HCT116 (cell line): ENCODE results near the gene SIRPB2. TPM values are rescaled to one million over a fixed set of nuclear protein-coding genes. Genes with fewer than 3 reads are reported as not detected.

Source experiments
- ATAC-seq: fragments of 200-7000 bp; cut with Tn5 transposase; 2 replicates; pipeline ENCODE4 v1.9.1; 2020; ENCODE audit warnings: mild to moderate bottlenecking, moderate library complexity
- BruUV-seq: library from RNA; stranded (reverse); fragments of 400-500 nt; replicated peaks from 2 replicates; lab custom pipeline; 2021; lab: Mats Ljungman, UMichigan
- CTCF ChIA-PET: fragments of 300-600 bp; sonication (Branson Sonifier 250); formaldehyde crosslinking; loops from one replicate; lab custom pipeline; 2021; ENCODE audit warnings: antibody characterized with exemption; lab: Charles Lee
- POLR2A ChIA-PET: fragments of 300-600, 350-600 bp; sonication (Branson Sonifier 250); formaldehyde crosslinking; loops from one replicate; lab custom pipeline; 2021; ENCODE audit warnings: antibody characterized with exemption; lab: Charles Lee
- RAD21 ChIA-PET, 2 experiments: fragments of 300-600 bp; sonication (Branson Sonifier 250); formaldehyde crosslinking; loops; one replicate each; lab custom pipeline; 2023; ENCODE audit warnings: low total read pairs in 2 of 2; ENCODE audit not compliant: uncharacterized antibody in 2 of 2, unreplicated experiment in 2 of 2, low non-redundant PET in 1 of 2; lab: Charles Lee
- DNase-seq: peaks from one replicate; pipeline ENCODE4 v3.0.0-alpha.2; 2010; ENCODE audit warnings: low read depth, low spot score
- H2AFZ ChIP-seq: fragments of 200-600 bp; shearing (Covaris generic), sonication (generic); 2 replicates; pipeline ENCODE4 v1.6.1; 2017; ENCODE audit warnings: low read depth, mixed run types, mixed read lengths, antibody characterized with exemption, low read length; ENCODE audit not compliant: poor library complexity, severe bottlenecking
- H3K27ac ChIP-seq: 2 replicates; pipeline ENCODE4 v1.5.1; 2012; ENCODE audit warnings: low read depth, low read length
- H3K27me3 ChIP-seq: fragments of 200-600 bp; sonication (generic); 2 replicates; pipeline ENCODE4 v1.6.1; 2016; ENCODE audit warnings: mixed run types, low read length, mixed read lengths; ENCODE audit not compliant: insufficient read depth
- H3K36me3 ChIP-seq, 2 experiments: fragments of 200-500 bp in 1 of 2; fragments of 200-600 bp in 1 of 2; sonication (Bioruptor generic) in 1 of 2; sonication (generic) in 1 of 2; 2 replicates each; pipeline versions ENCODE4 v1.5.1 to v1.6.1; 2014 to 2016; ENCODE audit warnings: low read length in 2 of 2, inconsistent platforms in 1 of 2, mixed read lengths in 1 of 2, mixed run types in 1 of 2; ENCODE audit not compliant: insufficient read depth in 2 of 2, control insufficient read depth in 1 of 2
- H3K4me1 ChIP-seq, 2 experiments: fragments of 200-600 bp in 1 of 2; sonication (generic) in 1 of 2; 2 replicates each; pipeline versions ENCODE4 v1.5.1 to v1.6.1; 2012 to 2017; ENCODE audit warnings: low read length in 2 of 2, inconsistent platforms in 1 of 2, mild to moderate bottlenecking in 1 of 2, mixed read lengths in 1 of 2, mixed run types in 1 of 2, moderate library complexity in 1 of 2; ENCODE audit not compliant: insufficient read depth in 2 of 2, control insufficient read depth in 1 of 2
- H3K4me2 ChIP-seq: fragments of 200-600 bp; sonication (generic); 2 replicates; pipeline ENCODE4 v1.6.1; 2017; ENCODE audit warnings: mixed run types, low read length, mixed read lengths
- H3K4me3 ChIP-seq, 2 experiments: fragments of 200-600 bp in 1 of 2; sonication (generic) in 1 of 2; replicated peaks in 1 of 2; 2 replicates each; pipeline ENCODE4 v1.5.1; 2011 to 2016; ENCODE audit warnings: low read length in 2 of 2, control low read depth in 1 of 2, low read depth in 1 of 2, mild to moderate bottlenecking in 1 of 2, mixed read lengths in 1 of 2, mixed run types in 1 of 2
- H3K79me2 ChIP-seq: fragments of 200-600 bp; sonication (generic); 2 replicates; pipeline ENCODE4 v1.6.1; 2017; ENCODE audit warnings: mild to moderate bottlenecking, mixed run types, low read length, moderate library complexity, mixed read lengths; ENCODE audit not compliant: insufficient read depth
- H3K9ac ChIP-seq: fragments of 200-600 bp; sonication (generic); 2 replicates; pipeline ENCODE4 v1.6.1; 2016; ENCODE audit warnings: low read length, mixed read lengths
- H3K9me2 ChIP-seq: fragments of 200-600 bp; sonication (generic), shearing (Covaris generic); 2 replicates; pipeline ENCODE4 v1.6.1; 2017; ENCODE audit warnings: mixed run types, mild to moderate bottlenecking, moderate library complexity; ENCODE audit not compliant: insufficient read depth
- H3K9me3 ChIP-seq, 2 experiments: fragments of 200-500 bp in 1 of 2; fragments of 200-600 bp in 1 of 2; sonication (Bioruptor generic) in 1 of 2; sonication (generic) in 1 of 2; 2 replicates each; pipeline ENCODE4 v1.6.1; 2014 to 2017; ENCODE audit warnings: low read length in 2 of 2, mixed read lengths in 2 of 2, inconsistent platforms in 1 of 2, low read depth in 1 of 2, mild to moderate bottlenecking in 1 of 2, mixed run types in 1 of 2, moderate library complexity in 1 of 2; ENCODE audit not compliant: control insufficient read depth in 1 of 2, insufficient read depth in 1 of 2
- H4K20me1 ChIP-seq: fragments of 200-600 bp; sonication (generic), shearing (Covaris generic); 2 replicates; pipeline ENCODE4 v1.6.1; 2017; ENCODE audit warnings: mixed run types, mild to moderate bottlenecking, moderate library complexity; ENCODE audit not compliant: insufficient read depth
- CBX3 ChIP-seq: IDR thresholded peaks from 2 replicates; pipeline ENCODE4 v1.6.1; 2012; ENCODE audit warnings: low read depth
- EGR1 ChIP-seq: IDR thresholded peaks from 2 replicates; pipeline ENCODE4 v1.6.1; 2012; ENCODE audit warnings: low read depth
- ELF1 ChIP-seq: IDR thresholded peaks from 2 replicates; pipeline ENCODE4 v1.6.1; 2012; ENCODE audit warnings: low read depth, borderline replicate concordance
- EZH2 ChIP-seq: fragments of 200-600 bp; sonication (generic); IDR thresholded peaks from 2 replicates; pipeline ENCODE4 v1.6.1; 2017; ENCODE audit warnings: antibody characterized with exemption, mixed run types
- FOSL1 ChIP-seq: IDR thresholded peaks from 2 replicates; pipeline ENCODE4 v1.6.1; 2012; ENCODE audit warnings: low read depth
- JUND ChIP-seq: IDR thresholded peaks from 2 replicates; pipeline ENCODE4 v1.6.1; 2012
- POLR2AphosphoS5 ChIP-seq: IDR thresholded peaks from 2 replicates; pipeline ENCODE4 v1.6.1; 2011; ENCODE audit warnings: mild to moderate bottlenecking, low read depth, low read length, moderate library complexity
- RAD21 ChIP-seq: IDR thresholded peaks from 2 replicates; pipeline ENCODE4 v1.6.1; 2012; ENCODE audit warnings: low read depth, mild to moderate bottlenecking
- SRF ChIP-seq: IDR thresholded peaks from 2 replicates; pipeline ENCODE4 v1.6.1; 2012; ENCODE audit warnings: low read depth
- TCF7L2 ChIP-seq: IDR thresholded peaks from 2 replicates; pipeline ENCODE4 v1.7.0; 2011; ENCODE audit warnings: borderline replicate concordance, inconsistent platforms; ENCODE audit not compliant: insufficient read depth, insufficient read length; ENCODE audit errors: extremely low read depth
- YY1 ChIP-seq: IDR thresholded peaks from 2 replicates; pipeline ENCODE4 v1.6.1; 2011; ENCODE audit warnings: low read length, low read depth, moderate library complexity, mild to moderate bottlenecking; ENCODE audit not compliant: insufficient replicate concordance; ENCODE audit errors: extremely low read depth
- intact Hi-C: fragments of 100-400 bp; cut with micrococcal nuclease; formaldehyde crosslinking; loops from 2 replicates; pipeline ENCODE4 v1.10.0; 2022
- total RNA-seq: library from RNA; stranded (reverse); gene quantifications from one replicate; pipeline ENCODE4 v1.2.1, GENCODE V29; 2021; ENCODE audit not compliant: unreplicated experiment
- TF ChIP-seq, protein P1 (sequence below): IDR thresholded peaks from 2 replicates; pipeline ENCODE4 v1.6.1; 2012; ENCODE audit warnings: low read depth
- TF ChIP-seq, protein P2 (sequence below), 3 experiments: fragments of 200-600 bp in 1 of 3; sonication (generic) in 1 of 3; IDR thresholded peaks in 2 of 3; conservative IDR thresholded peaks in 1 of 3; 2 replicates each; pipeline ENCODE4 v1.5.1; 2012 to 2017; ENCODE audit warnings: low read depth in 2 of 3, low read length in 2 of 3, antibody characterized with exemption in 1 of 3, borderline replicate concordance in 1 of 3, control low read depth in 1 of 3, mild to moderate bottlenecking in 1 of 3, mixed read lengths in 1 of 3, mixed run types in 1 of 3, moderate library complexity in 1 of 3; ENCODE audit not compliant: insufficient read depth in 1 of 3
- TF ChIP-seq, protein P3 (sequence below): IDR thresholded peaks from 2 replicates; pipeline ENCODE4 v1.6.1; 2012
- TF ChIP-seq, protein P4 (sequence below): IDR thresholded peaks from 2 replicates; pipeline ENCODE4 v1.6.1; 2012

Gene SIRPB2
- total RNA-seq, 1 experiment from 2014 or later: not detected

DNA sequence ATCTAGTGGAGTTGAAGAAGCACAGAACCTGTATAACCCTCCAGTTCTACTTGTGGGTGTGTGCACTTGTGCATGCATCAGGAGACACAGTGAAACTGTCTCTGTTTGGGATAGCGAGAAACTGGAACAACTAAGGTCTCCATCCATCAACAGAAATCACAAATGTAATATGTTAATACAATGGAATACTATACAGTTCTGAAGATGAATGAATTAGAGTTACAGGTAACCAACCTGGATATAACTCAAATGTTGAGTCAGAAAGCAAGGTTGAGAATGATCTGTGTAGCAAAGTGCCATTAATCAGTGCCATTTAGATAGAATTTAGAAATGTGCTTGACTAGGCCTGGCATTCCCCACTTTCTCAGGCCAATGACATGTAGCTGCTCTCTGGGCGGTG lies 20.0 kb downstream of the SIRPB2 start (continued):
- TF ChIP-seq, protein P1, sequence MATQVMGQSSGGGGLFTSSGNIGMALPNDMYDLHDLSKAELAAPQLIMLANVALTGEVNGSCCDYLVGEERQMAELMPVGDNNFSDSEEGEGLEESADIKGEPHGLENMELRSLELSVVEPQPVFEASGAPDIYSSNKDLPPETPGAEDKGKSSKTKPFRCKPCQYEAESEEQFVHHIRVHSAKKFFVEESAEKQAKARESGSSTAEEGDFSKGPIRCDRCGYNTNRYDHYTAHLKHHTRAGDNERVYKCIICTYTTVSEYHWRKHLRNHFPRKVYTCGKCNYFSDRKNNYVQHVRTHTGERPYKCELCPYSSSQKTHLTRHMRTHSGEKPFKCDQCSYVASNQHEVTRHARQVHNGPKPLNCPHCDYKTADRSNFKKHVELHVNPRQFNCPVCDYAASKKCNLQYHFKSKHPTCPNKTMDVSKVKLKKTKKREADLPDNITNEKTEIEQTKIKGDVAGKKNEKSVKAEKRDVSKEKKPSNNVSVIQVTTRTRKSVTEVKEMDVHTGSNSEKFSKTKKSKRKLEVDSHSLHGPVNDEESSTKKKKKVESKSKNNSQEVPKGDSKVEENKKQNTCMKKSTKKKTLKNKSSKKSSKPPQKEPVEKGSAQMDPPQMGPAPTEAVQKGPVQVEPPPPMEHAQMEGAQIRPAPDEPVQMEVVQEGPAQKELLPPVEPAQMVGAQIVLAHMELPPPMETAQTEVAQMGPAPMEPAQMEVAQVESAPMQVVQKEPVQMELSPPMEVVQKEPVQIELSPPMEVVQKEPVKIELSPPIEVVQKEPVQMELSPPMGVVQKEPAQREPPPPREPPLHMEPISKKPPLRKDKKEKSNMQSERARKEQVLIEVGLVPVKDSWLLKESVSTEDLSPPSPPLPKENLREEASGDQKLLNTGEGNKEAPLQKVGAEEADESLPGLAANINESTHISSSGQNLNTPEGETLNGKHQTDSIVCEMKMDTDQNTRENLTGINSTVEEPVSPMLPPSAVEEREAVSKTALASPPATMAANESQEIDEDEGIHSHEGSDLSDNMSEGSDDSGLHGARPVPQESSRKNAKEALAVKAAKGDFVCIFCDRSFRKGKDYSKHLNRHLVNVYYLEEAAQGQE: no peak
- no peak for TF ChIP-seq EGR1
- no peak for TF ChIP-seq FOSL1
- TF ChIP-seq, protein P2, sequence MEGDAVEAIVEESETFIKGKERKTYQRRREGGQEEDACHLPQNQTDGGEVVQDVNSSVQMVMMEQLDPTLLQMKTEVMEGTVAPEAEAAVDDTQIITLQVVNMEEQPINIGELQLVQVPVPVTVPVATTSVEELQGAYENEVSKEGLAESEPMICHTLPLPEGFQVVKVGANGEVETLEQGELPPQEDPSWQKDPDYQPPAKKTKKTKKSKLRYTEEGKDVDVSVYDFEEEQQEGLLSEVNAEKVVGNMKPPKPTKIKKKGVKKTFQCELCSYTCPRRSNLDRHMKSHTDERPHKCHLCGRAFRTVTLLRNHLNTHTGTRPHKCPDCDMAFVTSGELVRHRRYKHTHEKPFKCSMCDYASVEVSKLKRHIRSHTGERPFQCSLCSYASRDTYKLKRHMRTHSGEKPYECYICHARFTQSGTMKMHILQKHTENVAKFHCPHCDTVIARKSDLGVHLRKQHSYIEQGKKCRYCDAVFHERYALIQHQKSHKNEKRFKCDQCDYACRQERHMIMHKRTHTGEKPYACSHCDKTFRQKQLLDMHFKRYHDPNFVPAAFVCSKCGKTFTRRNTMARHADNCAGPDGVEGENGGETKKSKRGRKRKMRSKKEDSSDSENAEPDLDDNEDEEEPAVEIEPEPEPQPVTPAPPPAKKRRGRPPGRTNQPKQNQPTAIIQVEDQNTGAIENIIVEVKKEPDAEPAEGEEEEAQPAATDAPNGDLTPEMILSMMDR (IDR thresholded peaks at IDR 0.05 in 2 of 3, conservative IDR thresholded peaks at IDR 0.05 in 1 of 3; ENCODE audit: borderline replicate concordance in 1 of 3, insufficient read depth in 1 of 3, low read depth in 2 of 3, low read length in 2 of 3): no peak
- TF ChIP-seq POLR2AphosphoS5: no peak
- no peak for TF ChIP-seq EZH2

DNA sequence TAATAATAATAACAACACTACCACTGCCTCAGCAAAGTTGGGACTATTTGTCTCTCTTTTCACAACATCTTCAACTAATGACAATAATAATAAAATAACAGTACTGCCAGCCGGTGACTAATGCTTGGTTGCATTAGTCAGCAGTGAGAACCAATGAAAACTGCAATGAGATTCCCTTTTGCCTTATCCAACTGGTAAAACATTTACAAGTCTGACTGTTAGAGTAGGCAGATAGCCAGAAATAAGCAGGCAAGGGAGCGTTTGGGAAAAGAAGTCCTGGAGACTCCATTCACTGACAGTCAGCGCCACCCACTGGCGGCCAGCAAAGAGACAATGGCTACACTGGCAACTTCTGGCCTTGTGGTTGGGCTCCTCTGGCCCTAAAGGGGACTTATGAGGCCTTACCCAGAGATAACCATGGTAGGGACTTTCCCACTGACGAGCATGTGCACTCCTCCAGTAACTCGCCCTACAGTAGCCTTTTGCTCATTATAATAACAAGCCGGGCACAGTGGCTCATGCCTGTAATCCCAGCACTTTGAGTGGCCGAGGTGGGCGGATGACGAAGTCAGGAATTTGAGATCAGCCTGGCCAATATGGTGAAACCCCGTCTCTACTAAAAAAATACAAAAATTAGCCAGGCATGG lies 21.2 kb downstream of the SIRPB2 start:
- Histone ChIP-seq H3K9ac (no peak overlapping the region), H3K79me2 (peaks cover 13% of the 10 kb centered on the region), H2AFZ (peak overlapping the region; percentile 50), H3K27ac (no peak overlapping the region), H3K4me3 (no peak overlapping the region), H3K4me2 (peak overlapping the region; percentile 48), H3K9me2 (no peaks in the 10 kb centered on the region), H4K20me1 (peaks cover 6% of the 10 kb centered on the region; the same call in 1 of the 2 replicates), H3K4me1 (peaks cover 11 to 39% of the 10 kb centered on the region in 2 experiments), H3K36me3 (peaks cover 0 to 4% of the 10 kb centered on the region in 2 experiments; a peak in 1 of 4 replicates), H3K27me3 (no peaks in the 10 kb centered on the region), H3K9me3 (no peaks in the 10 kb centered on the region)
- ChIA-PET CTCF (interaction anchor here (0.7 to 1.7 kb wide), 2 partner anchors 34 kb away, joined by 3 to 8 read pairs; no protein-coding TSS in a partner anchor), RAD21 (no interaction called here), POLR2A (interaction anchor here (0.8 kb wide), 1 partner anchor 160 kb away, joined by 5 read pairs; no protein-coding TSS in a partner anchor)
- intact Hi-C loops: loop anchor here (1.0 to 10.0 kb wide), 4 partner anchors 33 to 307 kb away; partner anchors contain the start of gene SDCBP2
- no TSS peak for BruUV-seq
- ATAC-seq (peak; percentile 55), DNase-seq (peak; percentile 79)
- TF ChIP-seq, protein P3, sequence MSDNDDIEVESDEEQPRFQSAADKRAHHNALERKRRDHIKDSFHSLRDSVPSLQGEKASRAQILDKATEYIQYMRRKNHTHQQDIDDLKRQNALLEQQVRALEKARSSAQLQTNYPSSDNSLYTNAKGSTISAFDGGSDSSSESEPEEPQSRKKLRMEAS: no peak
- TF ChIP-seq CBX3 (peak; percentile 26; the same call in 1 of the 2 replicates), JUND (no peak), SRF (no peak), TCF7L2 (no peak), RAD21 (peak; percentile 87), ELF1 (no peak), YY1 (no peak), EGR1 (no peak)
- TF ChIP-seq, protein P4, sequence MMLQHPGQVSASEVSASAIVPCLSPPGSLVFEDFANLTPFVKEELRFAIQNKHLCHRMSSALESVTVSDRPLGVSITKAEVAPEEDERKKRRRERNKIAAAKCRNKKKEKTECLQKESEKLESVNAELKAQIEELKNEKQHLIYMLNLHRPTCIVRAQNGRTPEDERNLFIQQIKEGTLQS: no peak
- TF ChIP-seq, protein P2 (IDR thresholded peaks at IDR 0.05 in 2 of 3, conservative IDR thresholded peaks at IDR 0.05 in 1 of 3; ENCODE audit: borderline replicate concordance in 1 of 3, insufficient read depth in 1 of 3, low read depth in 2 of 3, low read length in 2 of 3): peak; percentile 86 to 89 (median 88)
